B cell (primary cell): ENCODE data around the gene MAP3K6. TPM values are rescaled to one million over a fixed set of nuclear protein-coding genes. Genes with fewer than 3 reads are reported as not detected.

Experiments used
- ATAC-seq: fragments of 200-7000 bp; cut with Tn5 transposase; one replicate; pipeline ENCODE4 v1.10.0; 2021; ENCODE audit warnings: low read depth, mild to moderate bottlenecking, moderate number of reproducible peaks, moderate library complexity
- CTCF ChIA-PET: fragments of 350-600 bp; sonication (Branson Sonifier 250); formaldehyde crosslinking; loops from one replicate; lab custom pipeline; 2021; ENCODE audit warnings: antibody characterized with exemption, inconsistent platforms; lab: Charles Lee
- POLR2A ChIA-PET: fragments of 350-600 bp; sonication (Branson Sonifier 250); formaldehyde crosslinking; loops from one replicate; lab custom pipeline; 2021; ENCODE audit warnings: antibody characterized with exemption; lab: Charles Lee
- DNase-seq: peaks from one replicate; pipeline ENCODE4 v3.0.0; 2013
- H2AFZ ChIP-seq: 2 replicates; pipeline ENCODE4 v1.6.1; 2012; ENCODE audit warnings: mild to moderate bottlenecking, low read depth, low read length; ENCODE audit not compliant: insufficient read depth, poor library complexity, severe bottlenecking
- H3K27ac ChIP-seq, 2 donors: 1 replicate in 1 of 2; 2 replicates in 1 of 2; pipeline ENCODE4 v1.5.1; 2012 to 2013; ENCODE audit warnings: low read length in 2 of 2, mild to moderate bottlenecking in 2 of 2, moderate library complexity in 1 of 2
- H3K27me3 ChIP-seq, 4 experiments: fragments of 200-600 bp in 1 of 4; sonication (generic) in 1 of 4; replicated peaks in 1 of 4; 1 replicate in 2 of 4; 2 replicates in 2 of 4; pipeline versions ENCODE4 v1.6.1 to v1.7.0; 2013 to 2016; ENCODE audit warnings: low read length in 3 of 4, mild to moderate bottlenecking in 2 of 4, mixed read lengths in 1 of 4, moderate library complexity in 1 of 4; ENCODE audit not compliant: insufficient read depth in 4 of 4, control insufficient read depth in 3 of 4; ENCODE audit errors: control extremely low read depth in 1 of 4
- H3K36me3 ChIP-seq, 2 experiments: replicated peaks in 1 of 2; 1 replicate in 1 of 2; 2 replicates in 1 of 2; pipeline versions ENCODE4 v1.6.1 to v1.7.1; 2013; ENCODE audit warnings: low read length in 1 of 2; ENCODE audit not compliant: insufficient read depth in 2 of 2, control insufficient read depth in 1 of 2; ENCODE audit errors: control extremely low read depth in 1 of 2, extremely low read depth in 1 of 2
- H3K4me1 ChIP-seq, 2 donors: fragments of 200-600 bp in 1 of 2; sonication (generic) in 1 of 2; 1 replicate in 1 of 2; 2 replicates in 1 of 2; pipeline versions ENCODE4 v1.5.1 to v1.6.1; 2013 to 2017; ENCODE audit warnings: low read length in 2 of 2; ENCODE audit not compliant: control insufficient read depth in 2 of 2, insufficient read depth in 2 of 2
- H3K4me2 ChIP-seq: replicated peaks from 2 replicates; pipeline ENCODE3; 2012; ENCODE audit warnings: mild to moderate bottlenecking, low read depth, low read length; ENCODE audit not compliant: poor library complexity, severe bottlenecking
- H3K4me3 ChIP-seq, 5 experiments: fragments of 200-600 bp in 1 of 5; sonication (generic) in 1 of 5; 1 replicate in 3 of 5; 2 replicates in 2 of 5; pipeline versions ENCODE4 v1.5.1 to v1.7.0; 2011 to 2016; ENCODE audit warnings: low read length in 4 of 5, mild to moderate bottlenecking in 4 of 5, low read depth in 2 of 5, control low read depth in 1 of 5, moderate library complexity in 1 of 5; ENCODE audit not compliant: insufficient read depth in 1 of 5; ENCODE audit errors: control extremely low read depth in 1 of 5, extremely low read depth in 1 of 5
- H3K79me2 ChIP-seq: fragments of 200-600 bp; sonication (generic); one replicate; pipeline ENCODE4 v1.6.0; 2016; ENCODE audit warnings: low read length; ENCODE audit not compliant: control insufficient read depth, insufficient read depth
- H3K9ac ChIP-seq: fragments of 200-600 bp; sonication (generic); 2 replicates; pipeline ENCODE4 v1.6.1; 2017; ENCODE audit warnings: mild to moderate bottlenecking, low read length, moderate library complexity
- H3K9me3 ChIP-seq, 3 donors: one replicate each; pipeline versions ENCODE4 v1.6.1 to v1.7.1; 2013; ENCODE audit warnings: low read length in 2 of 3; ENCODE audit not compliant: control insufficient read depth in 2 of 3, insufficient read depth in 1 of 3; ENCODE audit errors: control extremely low read depth in 1 of 3
- H4K20me1 ChIP-seq: 2 replicates; pipeline ENCODE4 v1.6.0; 2012; ENCODE audit warnings: mild to moderate bottlenecking, low read length; ENCODE audit not compliant: insufficient read depth, control insufficient read depth, poor library complexity, severe bottlenecking
- H3K27ac Mint-ChIP-seq: one replicate; pipeline ENCODE4 v1.8.0; 2021; ENCODE audit warnings: mixed read lengths
- H3K27me3 Mint-ChIP-seq: one replicate; pipeline ENCODE4 v1.8.0; 2021; ENCODE audit warnings: mixed read lengths
- H3K4me1 Mint-ChIP-seq: one replicate; pipeline ENCODE4 v1.8.0; 2021; ENCODE audit warnings: mixed read lengths
- H3K4me3 Mint-ChIP-seq: one replicate; pipeline ENCODE4 v1.8.0; 2021; ENCODE audit warnings: mixed read lengths
- H3K9me3 Mint-ChIP-seq: one replicate; pipeline ENCODE4 v1.8.0; 2022; ENCODE audit warnings: mixed read lengths; ENCODE audit not compliant: insufficient read depth
- CTCF ChIP-seq: fragments of 200-600 bp; IDR thresholded peaks from one replicate; pipeline ENCODE4 v1.8.0; 2022; ENCODE audit warnings: antibody characterized with exemption, mild to moderate bottlenecking
- EZH2 ChIP-seq: IDR thresholded peaks from 2 replicates; pipeline ENCODE4 v1.6.1; 2012; ENCODE audit warnings: borderline replicate concordance, low read depth, mild to moderate bottlenecking, moderate library complexity, low read length; ENCODE audit not compliant: insufficient read depth, poor library complexity, severe bottlenecking
- WGBS: methylation state at CpG from one replicate; pipeline ENCODE4 v1.1.5; 2013; ENCODE audit warnings: missing lambda C conversion rate; ENCODE audit not compliant: insufficient coverage; 5-methylcytosine and 5-hydroxymethylcytosine counted together
- intact Hi-C: fragments of 100-400 bp; cut with micrococcal nuclease; formaldehyde crosslinking; loops from one replicate; pipeline ENCODE4 v1.10.0; 2022
- polyA plus RNA-seq: library from polyadenylated mRNA; depleted of rRNA; stranded (reverse); fragments of >200 nt; gene quantifications from 2 replicates; pipeline ENCODE4 v1.2.3, GENCODE V29; 2012
- total RNA-seq, 2 donors: library from RNA; stranded (reverse); fragments of 120-200 nt in 1 of 2; gene quantifications; 1 replicate in 1 of 2; 2 replicates in 1 of 2; pipeline versions ENCODE4 v1.2.3 to v1.2.4, GENCODE V29; 2013 to 2022

MAP3K6 gene
- total and polyA plus RNA-seq, 2 donors (not counting 1 experiment from before 2014, with no cell fraction given), result 9.4 to 11.0 TPM

- Histone ChIP-seq H3K4me2 (no peak overlapping the region), H3K79me2 (no peaks in the 10 kb centered on the region), H4K20me1 (no peaks in the 10 kb centered on the region), H3K27ac (no peak overlapping the region), H3K4me3 (no peak overlapping the region), H2AFZ (no peak overlapping the region), H3K9me3 (no peaks in the 10 kb centered on the region), H3K9ac (no peak overlapping the region), H3K4me1 (no peaks in the 10 kb centered on the region), H3K36me3 (peaks cover 0 to 30% of the 10 kb centered on the region in 2 experiments), H3K27me3 (no peaks in the 10 kb centered on the region)
- TF ChIP-seq EZH2, result no peak
- TF ChIP-seq CTCF, result no peak
- ATAC-seq (no peak), DNase-seq (no peak)
- H3K9me3 Mint-ChIP-seq, result no peaks in the 10 kb centered on the region
- no peak overlapping the region for H3K4me3 Mint-ChIP-seq
- H3K4me1 Mint-ChIP-seq, result no peaks in the 10 kb centered on the region
- ChIA-PET CTCF (interaction anchor here (0.6 to 4.4 kb wide), 8 partner anchors 10 to 269 kb away, joined by 3 to 31 read pairs (median 7); no protein-coding TSS in a partner anchor), POLR2A (no interaction called here)
- no peak overlapping the region for H3K27ac Mint-ChIP-seq
- intact Hi-C loops, result no loop called here
- no peaks in the 10 kb centered on the region for H3K27me3 Mint-ChIP-seq
- WGBS, result 79% methylated on average over 8 of the region's 11 CpGs
These were observed 59.6 kb downstream of the MAP3K6 start for GRCh38 chr1:27306892-27307761.

DNA sequence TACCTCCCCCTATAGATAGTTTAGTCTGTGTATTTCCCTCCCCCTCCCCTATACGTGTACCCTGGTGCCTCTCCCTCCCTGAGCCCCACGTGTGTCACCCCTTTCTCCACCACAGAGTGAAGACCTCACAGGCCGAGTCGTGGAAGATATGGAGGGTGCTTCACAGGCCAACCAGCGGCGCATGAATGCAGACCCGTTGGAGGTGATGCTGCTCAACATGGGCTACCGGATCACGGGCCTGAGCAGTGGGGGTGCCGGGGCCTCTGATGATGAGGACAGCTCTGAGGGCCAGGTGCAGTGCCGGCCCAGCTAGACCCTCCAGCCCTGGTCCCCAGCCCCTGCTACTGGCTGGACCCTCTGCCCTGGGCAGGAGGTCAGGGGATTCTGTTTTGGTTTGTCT, 60.7 kb downstream of the MAP3K6 start:
- no peaks in the 10 kb centered on the region for H3K9me3 ChIP-seq
- Mint-ChIP-seq H3K4me3 (no peak overlapping the region), H3K27ac (no peak overlapping the region), H3K4me1 (no peaks in the 10 kb centered on the region), H3K27me3 (no peaks in the 10 kb centered on the region), H3K9me3 (no peaks in the 10 kb centered on the region)
- DNase-seq (no peak), ATAC-seq (no peak)
- H3K9ac ChIP-seq, result no peak overlapping the region
- H3K27me3 ChIP-seq, result no peaks in the 10 kb centered on the region
- no peak overlapping the region for H3K27ac ChIP-seq
- H3K79me2 ChIP-seq, result no peaks in the 10 kb centered on the region
- no peak for TF ChIP-seq CTCF
- no peak for TF ChIP-seq EZH2
- peaks cover 0 to 40% of the 10 kb centered on the region in 2 experiments for H3K36me3 ChIP-seq
- no peak overlapping the region for H2AFZ ChIP-seq
- H3K4me3 ChIP-seq, result no peak overlapping the region
- POLR2A ChIA-PET, result no interaction called here
- intact Hi-C loops, result no loop called here
- WGBS, result 97% methylated on average over 7 of the region's 11 CpGs
- no peak overlapping the region for H3K4me2 ChIP-seq
- CTCF ChIA-PET, result interaction anchor here (0.6 to 4.4 kb wide), 4 partner anchors 9 to 1417 kb away, joined by 3 to 31 read pairs (median 4); no protein-coding TSS in a partner anchor
- no peaks in the 10 kb centered on the region for H3K4me1 ChIP-seq
- H4K20me1 ChIP-seq, result peaks cover 6% of the 10 kb centered on the region
